Measurements from ENCODE around the gene CLASP1. TPM values are rescaled to one million over a fixed set of nuclear protein-coding genes. Genes with fewer than 3 reads are reported as not detected.

The CLASP1 gene
- total RNA-seq, 1 donor from 2014 or later = 95.1 TPM

- Mint-ChIP-seq H3K4me3 (ENCODE audit: unreplicated experiment) (no peak overlapping the region), H3K27ac (ENCODE audit: unreplicated experiment) (no peak overlapping the region), H3K4me1 (ENCODE audit: unreplicated experiment) (no peaks in the 10 kb centered on the region), H3K27me3 (ENCODE audit: unreplicated experiment) (no peaks in the 10 kb centered on the region), H3K36me3 (ENCODE audit: low read depth, unreplicated experiment) (peaks cover 18% of the 10 kb centered on the region), H3K9me3 (ENCODE audit: unreplicated experiment) (no peaks in the 10 kb centered on the region)
- TF ChIP-seq CTCF (IDR thresholded peaks at IDR 0.05; ENCODE audit: unreplicated experiment) = no peak
- DNase-seq (ENCODE audit: low spot score) = no peak
Measured at GRCh38 chr2:121431214-121431613, 218.0 kb downstream of the CLASP1 start.

GRCh38 chr2:121429927-121430520 lies 219.2 kb downstream of the CLASP1 start:
- H3K4me3 Mint-ChIP-seq (ENCODE audit: unreplicated experiment) = no peak overlapping the region
- no peak for DNase-seq (ENCODE audit: low spot score)
- H3K27me3 Mint-ChIP-seq (ENCODE audit: unreplicated experiment) = no peaks in the 10 kb centered on the region
- H3K9me3 Mint-ChIP-seq (ENCODE audit: unreplicated experiment) = no peaks in the 10 kb centered on the region
- no peak overlapping the region for H3K27ac Mint-ChIP-seq (ENCODE audit: unreplicated experiment)
- TF ChIP-seq CTCF (IDR thresholded peaks at IDR 0.05; ENCODE audit: unreplicated experiment) = no peak
- peaks cover 18% of the 10 kb centered on the region for H3K36me3 Mint-ChIP-seq (ENCODE audit: low read depth, unreplicated experiment)
- no peaks in the 10 kb centered on the region for H3K4me1 Mint-ChIP-seq (ENCODE audit: unreplicated experiment)

- no peaks in the 10 kb centered on the region for H3K27me3 Mint-ChIP-seq (ENCODE audit: unreplicated experiment)
- no peak overlapping the region for H3K4me3 Mint-ChIP-seq (ENCODE audit: unreplicated experiment)
- H3K4me1 Mint-ChIP-seq (ENCODE audit: unreplicated experiment) = no peaks in the 10 kb centered on the region
- no peak overlapping the region for H3K27ac Mint-ChIP-seq (ENCODE audit: unreplicated experiment)
- H3K36me3 Mint-ChIP-seq (ENCODE audit: low read depth, unreplicated experiment) = peaks cover 18% of the 10 kb centered on the region
- H3K9me3 Mint-ChIP-seq (ENCODE audit: unreplicated experiment) = no peaks in the 10 kb centered on the region
- TF ChIP-seq CTCF (IDR thresholded peaks at IDR 0.05; ENCODE audit: unreplicated experiment) = no peak
- DNase-seq (ENCODE audit: low spot score) = no peak
Measured at GRCh38 chr2:121429119-121429903, 220.0 kb downstream of the CLASP1 start.

GRCh38 chr2:121427187-121427689 lies 222.0 kb downstream of the CLASP1 start:
- peaks cover 19% of the 10 kb centered on the region for H3K36me3 Mint-ChIP-seq (ENCODE audit: low read depth, unreplicated experiment)
- no peaks in the 10 kb centered on the region for H3K4me1 Mint-ChIP-seq (ENCODE audit: unreplicated experiment)
- no peak for TF ChIP-seq CTCF (IDR thresholded peaks at IDR 0.05; ENCODE audit: unreplicated experiment)
- H3K4me3 Mint-ChIP-seq (ENCODE audit: unreplicated experiment) = no peak overlapping the region
- no peaks in the 10 kb centered on the region for H3K9me3 Mint-ChIP-seq (ENCODE audit: unreplicated experiment)
- H3K27ac Mint-ChIP-seq (ENCODE audit: unreplicated experiment) = no peak overlapping the region
- no peak for DNase-seq (ENCODE audit: low spot score)
- H3K27me3 Mint-ChIP-seq (ENCODE audit: unreplicated experiment) = no peaks in the 10 kb centered on the region

GRCh38 chr2:121420486-121420885 lies 228.8 kb downstream of the CLASP1 start:
- Mint-ChIP-seq H3K27ac (ENCODE audit: unreplicated experiment) (no peak overlapping the region), H3K9me3 (ENCODE audit: unreplicated experiment) (no peaks in the 10 kb centered on the region), H3K4me3 (ENCODE audit: unreplicated experiment) (no peak overlapping the region), H3K4me1 (ENCODE audit: unreplicated experiment) (no peaks in the 10 kb centered on the region), H3K27me3 (ENCODE audit: unreplicated experiment) (no peaks in the 10 kb centered on the region), H3K36me3 (ENCODE audit: low read depth, unreplicated experiment) (peaks cover 31% of the 10 kb centered on the region)
- TF ChIP-seq CTCF (IDR thresholded peaks at IDR 0.05; ENCODE audit: unreplicated experiment) = no peak
- no peak for DNase-seq (ENCODE audit: low spot score)
